ENCODE measurements around the gene PCBD1.

DNA sequence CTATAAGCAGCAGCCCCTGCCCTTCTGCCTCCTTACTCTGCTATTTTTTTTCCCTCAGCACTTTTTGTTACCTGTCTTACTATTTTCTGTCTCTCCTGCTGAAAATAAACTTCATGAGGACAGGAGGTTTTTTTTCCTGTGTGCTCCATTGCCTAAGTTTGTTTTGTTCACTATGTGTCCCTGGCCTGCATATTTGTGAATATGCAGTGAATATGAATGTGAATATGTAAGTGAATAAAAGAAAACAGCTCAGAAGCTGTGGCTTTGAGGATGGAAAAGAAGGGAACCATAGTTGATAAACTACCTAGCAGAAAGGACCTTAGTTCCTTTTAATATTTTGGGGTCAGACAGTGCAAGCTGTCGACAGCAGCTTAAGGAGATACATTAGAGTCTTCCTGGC, 34.9 kb downstream of the PCBD1 start:
- TF ChIP-seq BHLHE40 (IDR thresholded peaks at IDR 0.05; ENCODE audit: borderline replicate concordance): no peak
- TF ChIP-seq HDGF (IDR thresholded peaks at IDR 0.05; ENCODE audit: borderline replicate concordance): no peak
- no peak for TF ChIP-seq FOXM1 (IDR thresholded peaks at IDR 0.05; ENCODE audit: borderline replicate concordance)
- TF ChIP-seq NFRKB (IDR thresholded peaks at IDR 0.05): no peak
- no peak for TF ChIP-seq TARDBP (IDR thresholded peaks at IDR 0.05)
- TF ChIP-seq, protein P1, sequence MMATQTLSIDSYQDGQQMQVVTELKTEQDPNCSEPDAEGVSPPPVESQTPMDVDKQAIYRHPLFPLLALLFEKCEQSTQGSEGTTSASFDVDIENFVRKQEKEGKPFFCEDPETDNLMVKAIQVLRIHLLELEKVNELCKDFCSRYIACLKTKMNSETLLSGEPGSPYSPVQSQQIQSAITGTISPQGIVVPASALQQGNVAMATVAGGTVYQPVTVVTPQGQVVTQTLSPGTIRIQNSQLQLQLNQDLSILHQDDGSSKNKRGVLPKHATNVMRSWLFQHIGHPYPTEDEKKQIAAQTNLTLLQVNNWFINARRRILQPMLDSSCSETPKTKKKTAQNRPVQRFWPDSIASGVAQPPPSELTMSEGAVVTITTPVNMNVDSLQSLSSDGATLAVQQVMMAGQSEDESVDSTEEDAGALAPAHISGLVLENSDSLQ (IDR thresholded peaks at IDR 0.05): no peak
- TF ChIP-seq FOXK2 (IDR thresholded peaks at IDR 0.05): no peak
- no peak for TF ChIP-seq FOXA1 (IDR thresholded peaks at IDR 0.05)
- no peak for TF ChIP-seq L3MBTL2 (conservative IDR thresholded peaks at IDR 0.05)
- no peak for TF ChIP-seq ELF4 (IDR thresholded peaks at IDR 0.05)
- no peak for TF ChIP-seq ZNF384 (IDR thresholded peaks at IDR 0.05)
- TF ChIP-seq SUZ12 (IDR thresholded peaks at IDR 0.05): no peak
- TF ChIP-seq ARNT (IDR thresholded peaks at IDR 0.05): no peak

All from HEK293T (cell line).